B cell (primary cell): ENCODE results near the gene RICTOR. TPM values are rescaled to one million over a fixed set of nuclear protein-coding genes. Genes with fewer than 3 reads are reported as not detected.

Experiments used
- ATAC-seq: fragments of 200-7000 bp; cut with Tn5 transposase; one replicate; pipeline ENCODE4 v1.10.0; 2021; ENCODE audit warnings: low read depth, mild to moderate bottlenecking, moderate number of reproducible peaks, moderate library complexity
- CTCF ChIA-PET: fragments of 350-600 bp; sonication (Branson Sonifier 250); formaldehyde crosslinking; loops from one replicate; lab custom pipeline; 2021; ENCODE audit warnings: antibody characterized with exemption, inconsistent platforms; lab: Charles Lee
- POLR2A ChIA-PET: fragments of 350-600 bp; sonication (Branson Sonifier 250); formaldehyde crosslinking; loops from one replicate; lab custom pipeline; 2021; ENCODE audit warnings: antibody characterized with exemption; lab: Charles Lee
- DNase-seq: peaks from one replicate; pipeline ENCODE4 v3.0.0; 2013
- H2AFZ ChIP-seq: 2 replicates; pipeline ENCODE4 v1.6.1; 2012; ENCODE audit warnings: mild to moderate bottlenecking, low read depth, low read length; ENCODE audit not compliant: insufficient read depth, poor library complexity, severe bottlenecking
- H3K27ac ChIP-seq, 2 donors: 1 replicate in 1 of 2; 2 replicates in 1 of 2; pipeline ENCODE4 v1.5.1; 2012 to 2013; ENCODE audit warnings: low read length in 2 of 2, mild to moderate bottlenecking in 2 of 2, moderate library complexity in 1 of 2
- H3K27me3 ChIP-seq, 4 experiments: fragments of 200-600 bp in 1 of 4; sonication (generic) in 1 of 4; replicated peaks in 1 of 4; 1 replicate in 2 of 4; 2 replicates in 2 of 4; pipeline versions ENCODE4 v1.6.1 to v1.7.0; 2013 to 2016; ENCODE audit warnings: low read length in 3 of 4, mild to moderate bottlenecking in 2 of 4, mixed read lengths in 1 of 4, moderate library complexity in 1 of 4; ENCODE audit not compliant: insufficient read depth in 4 of 4, control insufficient read depth in 3 of 4; ENCODE audit errors: control extremely low read depth in 1 of 4
- H3K36me3 ChIP-seq, 2 experiments: replicated peaks in 1 of 2; 1 replicate in 1 of 2; 2 replicates in 1 of 2; pipeline versions ENCODE4 v1.6.1 to v1.7.1; 2013; ENCODE audit warnings: low read length in 1 of 2; ENCODE audit not compliant: insufficient read depth in 2 of 2, control insufficient read depth in 1 of 2; ENCODE audit errors: control extremely low read depth in 1 of 2, extremely low read depth in 1 of 2
- H3K4me1 ChIP-seq, 2 donors: fragments of 200-600 bp in 1 of 2; sonication (generic) in 1 of 2; 1 replicate in 1 of 2; 2 replicates in 1 of 2; pipeline versions ENCODE4 v1.5.1 to v1.6.1; 2013 to 2017; ENCODE audit warnings: low read length in 2 of 2; ENCODE audit not compliant: control insufficient read depth in 2 of 2, insufficient read depth in 2 of 2
- H3K4me2 ChIP-seq: replicated peaks from 2 replicates; pipeline ENCODE3; 2012; ENCODE audit warnings: mild to moderate bottlenecking, low read depth, low read length; ENCODE audit not compliant: poor library complexity, severe bottlenecking
- H3K4me3 ChIP-seq, 5 experiments: fragments of 200-600 bp in 1 of 5; sonication (generic) in 1 of 5; 1 replicate in 3 of 5; 2 replicates in 2 of 5; pipeline versions ENCODE4 v1.5.1 to v1.7.0; 2011 to 2016; ENCODE audit warnings: low read length in 4 of 5, mild to moderate bottlenecking in 4 of 5, low read depth in 2 of 5, control low read depth in 1 of 5, moderate library complexity in 1 of 5; ENCODE audit not compliant: insufficient read depth in 1 of 5; ENCODE audit errors: control extremely low read depth in 1 of 5, extremely low read depth in 1 of 5
- H3K79me2 ChIP-seq: fragments of 200-600 bp; sonication (generic); one replicate; pipeline ENCODE4 v1.6.0; 2016; ENCODE audit warnings: low read length; ENCODE audit not compliant: control insufficient read depth, insufficient read depth
- H3K9ac ChIP-seq: fragments of 200-600 bp; sonication (generic); 2 replicates; pipeline ENCODE4 v1.6.1; 2017; ENCODE audit warnings: mild to moderate bottlenecking, low read length, moderate library complexity
- H3K9me3 ChIP-seq, 3 donors: one replicate each; pipeline versions ENCODE4 v1.6.1 to v1.7.1; 2013; ENCODE audit warnings: low read length in 2 of 3; ENCODE audit not compliant: control insufficient read depth in 2 of 3, insufficient read depth in 1 of 3; ENCODE audit errors: control extremely low read depth in 1 of 3
- H4K20me1 ChIP-seq: 2 replicates; pipeline ENCODE4 v1.6.0; 2012; ENCODE audit warnings: mild to moderate bottlenecking, low read length; ENCODE audit not compliant: insufficient read depth, control insufficient read depth, poor library complexity, severe bottlenecking
- H3K27ac Mint-ChIP-seq: one replicate; pipeline ENCODE4 v1.8.0; 2021; ENCODE audit warnings: mixed read lengths
- H3K27me3 Mint-ChIP-seq: one replicate; pipeline ENCODE4 v1.8.0; 2021; ENCODE audit warnings: mixed read lengths
- H3K4me1 Mint-ChIP-seq: one replicate; pipeline ENCODE4 v1.8.0; 2021; ENCODE audit warnings: mixed read lengths
- H3K4me3 Mint-ChIP-seq: one replicate; pipeline ENCODE4 v1.8.0; 2021; ENCODE audit warnings: mixed read lengths
- H3K9me3 Mint-ChIP-seq: one replicate; pipeline ENCODE4 v1.8.0; 2022; ENCODE audit warnings: mixed read lengths; ENCODE audit not compliant: insufficient read depth
- EZH2 ChIP-seq: IDR thresholded peaks from 2 replicates; pipeline ENCODE4 v1.6.1; 2012; ENCODE audit warnings: borderline replicate concordance, low read depth, mild to moderate bottlenecking, moderate library complexity, low read length; ENCODE audit not compliant: insufficient read depth, poor library complexity, severe bottlenecking
- WGBS: methylation state at CpG from one replicate; pipeline ENCODE4 v1.1.5; 2013; ENCODE audit warnings: missing lambda C conversion rate; ENCODE audit not compliant: insufficient coverage; 5-methylcytosine and 5-hydroxymethylcytosine counted together
- intact Hi-C: fragments of 100-400 bp; cut with micrococcal nuclease; formaldehyde crosslinking; loops from one replicate; pipeline ENCODE4 v1.10.0; 2022
- polyA plus RNA-seq: library from polyadenylated mRNA; depleted of rRNA; stranded (reverse); fragments of >200 nt; gene quantifications from 2 replicates; pipeline ENCODE4 v1.2.3, GENCODE V29; 2012
- total RNA-seq, 2 donors: library from RNA; stranded (reverse); fragments of 120-200 nt in 1 of 2; gene quantifications; 1 replicate in 1 of 2; 2 replicates in 1 of 2; pipeline versions ENCODE4 v1.2.3 to v1.2.4, GENCODE V29; 2013 to 2022
- TF ChIP-seq, protein P1 (sequence below): fragments of 200-600 bp; IDR thresholded peaks from one replicate; pipeline ENCODE4 v1.8.0; 2022; ENCODE audit warnings: antibody characterized with exemption, mild to moderate bottlenecking

The RICTOR gene
- total and polyA plus RNA-seq, 2 donors (not counting 1 experiment from before 2014, with no cell fraction given) = 15.4 to 84.3 TPM

- Histone ChIP-seq H3K36me3 (no peaks in the 10 kb centered on the region), H3K4me1 (no peaks in the 10 kb centered on the region), H3K4me2 (no peak overlapping the region), H3K79me2 (no peaks in the 10 kb centered on the region), H4K20me1 (no peaks in the 10 kb centered on the region), H3K4me3 (no peak overlapping the region), H2AFZ (no peak overlapping the region), H3K9me3 (no peaks in the 10 kb centered on the region), H3K27me3 (peaks cover 0 to 2% (median 0%) of the 10 kb centered on the region in 4 experiments), H3K9ac (no peak overlapping the region), H3K27ac (no peak overlapping the region)
- WGBS = no CpG with 5 or more reads among the region's 3 CpGs
- Mint-ChIP-seq H3K4me3 (no peak overlapping the region), H3K4me1 (no peaks in the 10 kb centered on the region), H3K27me3 (no peaks in the 10 kb centered on the region), H3K27ac (no peak overlapping the region), H3K9me3 (no peaks in the 10 kb centered on the region)
- intact Hi-C loops = no loop called here
- DNase-seq = no peak
- POLR2A ChIA-PET = no interaction called here
- CTCF ChIA-PET = no interaction called here
- no peak for ATAC-seq
- TF ChIP-seq, protein P1, sequence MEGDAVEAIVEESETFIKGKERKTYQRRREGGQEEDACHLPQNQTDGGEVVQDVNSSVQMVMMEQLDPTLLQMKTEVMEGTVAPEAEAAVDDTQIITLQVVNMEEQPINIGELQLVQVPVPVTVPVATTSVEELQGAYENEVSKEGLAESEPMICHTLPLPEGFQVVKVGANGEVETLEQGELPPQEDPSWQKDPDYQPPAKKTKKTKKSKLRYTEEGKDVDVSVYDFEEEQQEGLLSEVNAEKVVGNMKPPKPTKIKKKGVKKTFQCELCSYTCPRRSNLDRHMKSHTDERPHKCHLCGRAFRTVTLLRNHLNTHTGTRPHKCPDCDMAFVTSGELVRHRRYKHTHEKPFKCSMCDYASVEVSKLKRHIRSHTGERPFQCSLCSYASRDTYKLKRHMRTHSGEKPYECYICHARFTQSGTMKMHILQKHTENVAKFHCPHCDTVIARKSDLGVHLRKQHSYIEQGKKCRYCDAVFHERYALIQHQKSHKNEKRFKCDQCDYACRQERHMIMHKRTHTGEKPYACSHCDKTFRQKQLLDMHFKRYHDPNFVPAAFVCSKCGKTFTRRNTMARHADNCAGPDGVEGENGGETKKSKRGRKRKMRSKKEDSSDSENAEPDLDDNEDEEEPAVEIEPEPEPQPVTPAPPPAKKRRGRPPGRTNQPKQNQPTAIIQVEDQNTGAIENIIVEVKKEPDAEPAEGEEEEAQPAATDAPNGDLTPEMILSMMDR = no peak
- TF ChIP-seq EZH2 = no peak
These were observed 42.4 kb upstream of the RICTOR start for GRCh38 chr5:39116344-39117170.

- H3K4me1 Mint-ChIP-seq = no peaks in the 10 kb centered on the region
- intact Hi-C loops = no loop called here
- H3K27me3 Mint-ChIP-seq = no peaks in the 10 kb centered on the region
These were observed 41.6 kb upstream of the RICTOR start for GRCh38 chr5:39115644-39116343.

More at GRCh38 chr5:39115644-39116343, 41.6 kb upstream of the RICTOR start:
- ATAC-seq (no peak), DNase-seq (no peak)
- 88% methylated on average over 3 of the region's 5 CpGs for WGBS
- ChIA-PET POLR2A (no interaction called here), CTCF (interaction anchor here (1.0 kb wide), 1 partner anchor 35 kb away, joined by 4 read pairs; no protein-coding TSS in a partner anchor)
- no peak overlapping the region for H3K27ac ChIP-seq
- H3K79me2 ChIP-seq = no peaks in the 10 kb centered on the region
- Mint-ChIP-seq H3K4me3 (no peak overlapping the region), H3K27ac (no peak overlapping the region), H3K9me3 (no peaks in the 10 kb centered on the region)
- H2AFZ ChIP-seq = no peak overlapping the region
- no peaks in the 10 kb centered on the region for H4K20me1 ChIP-seq
- no peaks in the 10 kb centered on the region for H3K4me1 ChIP-seq
- no peaks in the 10 kb centered on the region for H3K9me3 ChIP-seq
- H3K27me3 ChIP-seq = peaks cover 0 to 2% (median 0%) of the 10 kb centered on the region in 4 experiments
- H3K4me2 ChIP-seq = no peak overlapping the region
- no peaks in the 10 kb centered on the region for H3K36me3 ChIP-seq
- H3K4me3 ChIP-seq = no peak overlapping the region
- TF ChIP-seq EZH2 = no peak
- TF ChIP-seq, protein P1 = no peak
- no peak overlapping the region for H3K9ac ChIP-seq
